Stimulated activated naive CD4-positive, alpha-beta T cell treated with Interleukin-2 at 50 U/mL for 16 hours (primary cell): ENCODE results near the gene LRRC36.
"Not testable (repeated sequence)": the region's sequence is repeated elsewhere in the genome, so short reads cannot be mapped to it uniquely, and the experiment has no call there.

Experiments used
- DNase-seq: peaks from one replicate; lab custom pipeline; 2025; lab: John Stamatoyannopoulos, UW

Gene LRRC36

GRCh38 chr16:67345401-67345800 lies 18.8 kb downstream of the LRRC36 start:
- no peak for DNase-seq

- DNase-seq: no peak
These were observed 19.7 kb downstream of the LRRC36 start for GRCh38 chr16:67346341-67346740.

GRCh38 chr16:67349172-67349571 lies 22.6 kb downstream of the LRRC36 start:
- no peak for DNase-seq

- no peak for DNase-seq
These were observed 23.7 kb downstream of the LRRC36 start for GRCh38 chr16:67350324-67350723.

GRCh38 chr16:67352463-67352862 lies 25.8 kb downstream of the LRRC36 start:
- not testable (repeated sequence) for DNase-seq

- DNase-seq: no peak
These were observed 29.8 kb downstream of the LRRC36 start for GRCh38 chr16:67356396-67356795.

GRCh38 chr16:67357561-67357960 lies 30.9 kb downstream of the LRRC36 start:
- DNase-seq: no peak

GRCh38 chr16:67359540-67360269 lies 33.1 kb downstream of the LRRC36 start:
- not testable (repeated sequence) for DNase-seq

- DNase-seq: no peak
These were observed 34.4 kb downstream of the LRRC36 start for GRCh38 chr16:67361038-67361437.

- no peak for DNase-seq
These were observed 38.1 kb downstream of the LRRC36 start for GRCh38 chr16:67364600-67365235.

GRCh38 chr16:67370661-67371060 lies 44.0 kb downstream of the LRRC36 start:
- DNase-seq: no peak

GRCh38 chr16:67372664-67373063 lies 46.0 kb downstream of the LRRC36 start:
- DNase-seq: no peak

GRCh38 chr16:67376012-67376411 lies 49.4 kb downstream of the LRRC36 start:
- not testable (repeated sequence) for DNase-seq

- DNase-seq: no peak
These were observed 52.0 kb downstream of the LRRC36 start for GRCh38 chr16:67378642-67379041.

- no peak for DNase-seq
These were observed 56.7 kb downstream of the LRRC36 start for GRCh38 chr16:67383284-67383683.

GRCh38 chr16:67384778-67385510 lies 58.3 kb downstream of the LRRC36 start:
- no peak for DNase-seq

- DNase-seq: no peak
These were observed 60.3 kb downstream of the LRRC36 start for GRCh38 chr16:67386861-67387455.

GRCh38 chr16:67387479-67388079 lies 61.0 kb downstream of the LRRC36 start:
- no peak for DNase-seq

- DNase-seq: no peak
These were observed 61.6 kb downstream of the LRRC36 start for GRCh38 chr16:67388191-67388590.

GRCh38 chr16:67388591-67388990 lies 62.0 kb downstream of the LRRC36 start:
- DNase-seq: no peak

GRCh38 chr16:67389911-67390815 lies 63.5 kb downstream of the LRRC36 start:
- no peak for DNase-seq
